ENCODE results near the gene HYDIN.

GRCh38 chr16:70800311-70800710 lies 430.2 kb downstream of the HYDIN start:
- TF ChIP-seq CTCF (IDR thresholded peaks at IDR 0.05; ENCODE audit: low read depth, low read length) (no peak), EZH2phosphoT487 (IDR thresholded peaks at IDR 0.05; ENCODE audit: low read depth) (no peak)

Measured in OCI-LY3 (cell line).